WTC11 (cell line): ENCODE measurements around the gene ITGB1BP2. TPM values are rescaled to one million over a fixed set of nuclear protein-coding genes. Genes with fewer than 3 reads are reported as not detected.
"Not testable (repeated sequence)": the region's sequence is repeated elsewhere in the genome, so short reads cannot be mapped to it uniquely, and the experiment has no call there.

ENCODE experiments used
- ATAC-seq: fragments of 200-7000 bp; cut with Tn5 transposase; 2 replicates; pipeline ENCODE4 v1.10.0; 2021; ENCODE audit warnings: mild to moderate bottlenecking, moderate library complexity
- CTCF ChIA-PET: fragments of 300-600 bp; sonication (Branson Sonifier 250); formaldehyde crosslinking; loops from one replicate; lab custom pipeline; 2021; ENCODE audit warnings: antibody characterized with exemption; lab: Charles Lee
- POLR2A ChIA-PET: fragments of 350-600 bp; sonication (Branson Sonifier 250); formaldehyde crosslinking; loops from one replicate; lab custom pipeline; 2021; ENCODE audit warnings: antibody characterized with exemption; lab: Charles Lee
- DNase-seq: peaks from one replicate; pipeline ENCODE4 v3.0.0; 2021; ENCODE audit warnings: low spot score
- H3K27ac Mint-ChIP-seq: 2 replicates; pipeline ENCODE4 v1.8.0; 2021; ENCODE audit warnings: mixed read lengths
- H3K27me3 Mint-ChIP-seq: 2 replicates; pipeline ENCODE4 v1.8.0; 2021; ENCODE audit warnings: low read depth, mild to moderate bottlenecking, moderate library complexity, mixed read lengths
- H3K36me3 Mint-ChIP-seq: 2 replicates; pipeline ENCODE4 v1.8.0; 2021; ENCODE audit warnings: mixed read lengths
- H3K4me1 Mint-ChIP-seq: 2 replicates; pipeline ENCODE4 v1.8.0; 2022; ENCODE audit warnings: mixed read lengths
- H3K4me3 Mint-ChIP-seq: 2 replicates; pipeline ENCODE4 v1.8.0; 2021; ENCODE audit warnings: mild to moderate bottlenecking, moderate library complexity, mixed read lengths
- H3K9me3 Mint-ChIP-seq: 2 replicates; pipeline ENCODE4 v1.8.0; 2021; ENCODE audit warnings: mixed read lengths
- ESRRA ChIP-seq: sonication (generic); formaldehyde crosslinking; IDR thresholded peaks from 2 replicates; pipeline ENCODE4 v1.8.1; 2022; ENCODE audit warnings: mild to moderate bottlenecking, missing genetic modification reagents, borderline replicate concordance
- MLX ChIP-seq: sonication (generic); formaldehyde crosslinking; IDR thresholded peaks from 2 replicates; pipeline ENCODE4 v1.8.1; 2023; ENCODE audit warnings: mild to moderate bottlenecking, missing genetic modification reagents, moderate library complexity
- MXD4 ChIP-seq: fragments of 250-450 bp; sonication (Bioruptor Pico); IDR thresholded peaks from 2 replicates; pipeline ENCODE4 v1.8.0; 2021; ENCODE audit warnings: mild to moderate bottlenecking, moderate library complexity, borderline replicate concordance
- NFYB ChIP-seq: sonication (generic); formaldehyde crosslinking; conservative IDR thresholded peaks from 2 replicates; pipeline ENCODE4 v1.8.0; 2022; ENCODE audit warnings: low read depth, missing genetic modification reagents
- SP1 ChIP-seq: sonication (generic); formaldehyde crosslinking; conservative IDR thresholded peaks from 2 replicates; pipeline ENCODE4 v1.8.1; 2022; ENCODE audit warnings: missing genetic modification reagents
- ZMAT4 ChIP-seq: fragments of 250-450 bp; sonication (Bioruptor Pico); IDR thresholded peaks from 2 replicates; pipeline ENCODE4 v1.9.0; 2021; ENCODE audit warnings: mild to moderate bottlenecking
- ZNF219 ChIP-seq: sonication (generic); formaldehyde crosslinking; IDR thresholded peaks from 2 replicates; pipeline ENCODE4 v1.8.0; 2023; ENCODE audit warnings: missing genetic modification reagents, mild to moderate bottlenecking, borderline replicate concordance
- ZNF263 ChIP-seq: sonication (generic); formaldehyde crosslinking; IDR thresholded peaks from 2 replicates; pipeline ENCODE4 v1.8.1; 2022; ENCODE audit warnings: low read depth, mild to moderate bottlenecking, moderate library complexity, missing genetic modification reagents
- ZNF512 ChIP-seq: sonication (generic); formaldehyde crosslinking; IDR thresholded peaks from 2 replicates; pipeline ENCODE4 v1.8.1; 2022; ENCODE audit warnings: missing genetic modification reagents, borderline replicate concordance
- ZNF532 ChIP-seq: fragments of 250-450 bp; sonication (Bioruptor Pico); IDR thresholded peaks from 2 replicates; pipeline ENCODE4 v1.9.0; 2021; ENCODE audit warnings: mild to moderate bottlenecking, borderline replicate concordance
- total RNA-seq: library from RNA; stranded (reverse); gene quantifications from 3 replicates; pipeline ENCODE4 v1.2.3, GENCODE V29; 2021

Gene ITGB1BP2
- total RNA-seq, 1 experiment from 2014 or later: 6.8 TPM

- POLR2A ChIA-PET: no interaction called here
- no peak overlapping the region for H3K4me3 Mint-ChIP-seq
- H3K9me3 Mint-ChIP-seq: no peaks in the 10 kb centered on the region
- CTCF ChIA-PET: no interaction called here
- no peak for ATAC-seq
- H3K36me3 Mint-ChIP-seq: peaks cover 68% of the 10 kb centered on the region
- 0 out of 2 replicates have a peak, but pooled peaks cover 4% of the 10 kb centered on the region for H3K4me1 Mint-ChIP-seq
- TF ChIP-seq ZMAT4 (CRISPR knock-in tag) (no peak), MLX (no peak), ZNF263 (CRISPR knock-in tag) (no peak), SP1 (no peak), ZNF219 (CRISPR knock-in tag) (no peak), ZNF512 (CRISPR knock-in tag) (no peak), NFYB (CRISPR knock-in tag) (no peak)
- peak overlapping the region; percentile 28; the same call in 1 of the 2 replicates for H3K27ac Mint-ChIP-seq
- DNase-seq: no peak
- no peaks in the 10 kb centered on the region for H3K27me3 Mint-ChIP-seq
These were observed 3.4 kb upstream of the ITGB1BP2 start for GRCh38 chrX:71298119-71298518.

- H3K4me3 Mint-ChIP-seq, CTCF ChIA-PET, POLR2A ChIA-PET, H3K4me1 Mint-ChIP-seq, H3K9me3 Mint-ChIP-seq, ATAC-seq, DNase-seq, H3K27me3 Mint-ChIP-seq: not testable (repeated sequence)
- H3K27ac Mint-ChIP-seq: peak overlapping the region; percentile 60; the same call in 1 of the 2 replicates
- H3K36me3 Mint-ChIP-seq: peaks cover 72% of the 10 kb centered on the region
These were observed 1.5 kb upstream of the ITGB1BP2 start for GRCh38 chrX:71300064-71300463.

- H3K9me3 Mint-ChIP-seq, H3K4me1 Mint-ChIP-seq, CTCF ChIA-PET, ATAC-seq, H3K27me3 Mint-ChIP-seq, DNase-seq, H3K4me3 Mint-ChIP-seq: not testable (repeated sequence)
- Mint-ChIP-seq H3K36me3 (peaks cover 76% of the 10 kb centered on the region), H3K27ac (peak overlapping the region; percentile 60)
- POLR2A ChIA-PET: interaction anchor here (1.2 kb wide), 1 partner anchor 46 kb away, joined by 4 read pairs; no protein-coding TSS in a partner anchor
These were observed 1.1 kb upstream of the ITGB1BP2 start for GRCh38 chrX:71300495-71300894.

GRCh38 chrX:71302461-71303213, 1.1 kb downstream of the ITGB1BP2 start:
- Mint-ChIP-seq H3K27ac (no peak overlapping the region), H3K4me1 (0 out of 2 replicates have a peak, but pooled peaks cover 4% of the 10 kb centered on the region), H3K9me3 (no peaks in the 10 kb centered on the region), H3K27me3 (no peaks in the 10 kb centered on the region)
- no peak for ATAC-seq
- TF ChIP-seq ESRRA: no peak
- no peak for TF ChIP-seq ZNF532
- TF ChIP-seq MXD4 (CRISPR knock-in tag): no peak
- TF ChIP-seq, all 79 proteins: peak for 0
- no peak overlapping the region for H3K4me3 Mint-ChIP-seq
- ChIA-PET CTCF (no interaction called here), POLR2A (no interaction called here)
- H3K36me3 Mint-ChIP-seq: peaks cover 56% of the 10 kb centered on the region
- DNase-seq: no peak
